GM18505 (cell line): Measurements from ENCODE around the gene GUCY1A1.

Experiments
- ATAC-seq: cut with Tn5 transposase; IDR thresholded peaks from one replicate; pipeline ENCODE4 v1.9.1; 2021; ENCODE audit not compliant: unreplicated experiment
- POLR2A ChIP-seq: IDR thresholded peaks from 4 replicates; pipeline ENCODE4 v1.6.1; 2011; ENCODE audit warnings: borderline replicate concordance; ENCODE audit not compliant: insufficient read depth, insufficient read length; ENCODE audit errors: extremely low read depth

The GUCY1A1 gene

GRCh38 chr4:155688860-155689259 is 22.2 kb downstream of the GUCY1A1 start:
- no peak for TF ChIP-seq POLR2A
- ATAC-seq: no peak

GRCh38 chr4:155690044-155690837 is 23.6 kb downstream of the GUCY1A1 start:
- TF ChIP-seq POLR2A: no peak
- ATAC-seq: no peak

GRCh38 chr4:155692361-155692760 is 25.7 kb downstream of the GUCY1A1 start:
- no peak for TF ChIP-seq POLR2A
- ATAC-seq: no peak

- no peak for TF ChIP-seq POLR2A
- no peak for ATAC-seq
Observed at GRCh38 chr4:155693015-155693663, 26.5 kb downstream of the GUCY1A1 start.

- ATAC-seq: no peak
- TF ChIP-seq POLR2A: no peak
Observed at GRCh38 chr4:155694100-155694785, 27.6 kb downstream of the GUCY1A1 start.

- ATAC-seq: no peak
- TF ChIP-seq POLR2A: no peak
Observed at GRCh38 chr4:155696226-155696625, 29.6 kb downstream of the GUCY1A1 start.

- TF ChIP-seq POLR2A: no peak
- ATAC-seq: no peak
Observed at GRCh38 chr4:155696726-155697125, 30.1 kb downstream of the GUCY1A1 start.

GRCh38 chr4:155701827-155702226 is 35.2 kb downstream of the GUCY1A1 start:
- TF ChIP-seq POLR2A: no peak
- no peak for ATAC-seq

- peak; percentile 71 for ATAC-seq
- no peak for TF ChIP-seq POLR2A
Observed at GRCh38 chr4:155703486-155704247, 37.0 kb downstream of the GUCY1A1 start.

GRCh38 chr4:155704841-155705404 is 38.3 kb downstream of the GUCY1A1 start:
- TF ChIP-seq POLR2A: no peak
- no peak for ATAC-seq

- ATAC-seq: no peak
- TF ChIP-seq POLR2A: no peak
Observed at GRCh38 chr4:155705664-155706063, 39.0 kb downstream of the GUCY1A1 start.

- no peak for ATAC-seq
- no peak for TF ChIP-seq POLR2A
Observed at GRCh38 chr4:155706147-155706546, 39.5 kb downstream of the GUCY1A1 start.

- TF ChIP-seq POLR2A: no peak
- no peak for ATAC-seq
Observed at GRCh38 chr4:155707251-155707650, 40.6 kb downstream of the GUCY1A1 start.

GRCh38 chr4:155708782-155709181 is 42.1 kb downstream of the GUCY1A1 start:
- ATAC-seq: no peak

More at GRCh38 chr4:155708782-155709181, 42.1 kb downstream of the GUCY1A1 start:
- TF ChIP-seq POLR2A: no peak
